NB4 (cell line): Measurements from ENCODE around the gene TMCC1.

Experiments used
- CTCF ChIP-seq: IDR thresholded peaks from one replicate; pipeline ENCODE4 v1.5.1; 2012; ENCODE audit warnings: low read depth, low read length
- MAX ChIP-seq: IDR thresholded peaks from 2 replicates; pipeline ENCODE4 v1.6.1; 2011; ENCODE audit warnings: low read depth, low read length
- MYC ChIP-seq: IDR thresholded peaks from 2 replicates; pipeline ENCODE4 v1.6.1; 2011; ENCODE audit warnings: low read depth, low read length
- POLR2A ChIP-seq: IDR thresholded peaks from 2 replicates; pipeline ENCODE4 v1.6.1; 2011; ENCODE audit warnings: mild to moderate bottlenecking; ENCODE audit not compliant: insufficient read length; ENCODE audit errors: extremely low read depth

- TF ChIP-seq CTCF (no peak), POLR2A (no peak), MAX (no peak), MYC (no peak)
Measured at GRCh38 chr3:129651435-129652202, 241.9 kb downstream of the TMCC1 start.
